Upper lobe of left lung (tissue), 4 donors: ENCODE data around the gene CABCOCO1.

Source experiments
- CTCF ChIP-seq, 6 experiments: fragments of 450-650 bp in 4 of 6; fragments of 200-600 bp in 2 of 6; sonication (generic) in 2 of 6; IDR thresholded peaks; one replicate each; pipeline ENCODE4 v1.5.1; 2016 to 2019; ENCODE audit warnings: antibody characterized with exemption in 6 of 6
- EP300 ChIP-seq, 4 donors: sonication (generic); formaldehyde crosslinking; IDR thresholded peaks; one replicate each; pipeline ENCODE4 v1.5.1; 2017; ENCODE audit warnings: antibody characterized with exemption in 4 of 4, control low read depth in 2 of 4
- POLR2A ChIP-seq, 4 donors: fragments of 450-650 bp; IDR thresholded peaks; one replicate each; pipeline ENCODE4 v1.5.1; 2016 to 2017; ENCODE audit warnings: antibody characterized with exemption in 4 of 4, mild to moderate bottlenecking in 2 of 4

- TF ChIP-seq CTCF (IDR thresholded peaks at IDR 0.05) (no peak), EP300 (IDR thresholded peaks at IDR 0.05) (no peak), POLR2A (IDR thresholded peaks at IDR 0.05) (no peak)
Observed at GRCh38 chr10:61640856-61641255, 21.9 kb upstream of the CABCOCO1 start.
